Measurements from ENCODE around the gene TRPC4AP. TPM values are rescaled to one million over a fixed set of nuclear protein-coding genes. Genes with fewer than 3 reads are reported as not detected.
"Not testable (repeated sequence)": the region's sequence is repeated elsewhere in the genome, so short reads cannot be mapped to it uniquely, and the experiment has no call there.

Gene TRPC4AP
- total RNA-seq, 4 donors from 2014 or later, result 35.2 to 50.4 (median 47.2) TPM

DNA sequence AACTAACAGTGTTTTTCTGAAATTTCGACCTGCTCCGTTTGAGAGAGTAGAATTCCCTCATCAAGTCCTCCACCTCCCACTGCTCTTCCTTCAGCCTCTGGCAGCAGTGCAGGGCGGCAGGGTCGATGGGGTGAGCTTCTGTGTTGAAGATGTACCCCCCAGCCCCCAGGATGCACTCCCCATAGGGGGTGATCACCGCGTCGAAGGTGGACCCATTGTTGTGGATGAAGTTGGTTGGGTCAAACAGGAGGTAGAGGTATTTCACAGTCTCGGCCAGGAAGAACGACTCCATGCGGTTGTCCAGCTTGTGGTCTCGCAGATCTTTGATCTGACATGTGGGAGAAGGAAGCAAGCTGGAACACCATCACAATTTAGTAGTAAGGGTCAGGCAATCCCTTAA is 23.0 kb upstream of the TRPC4AP start:
- intact Hi-C loops (cut with DNase I), result no loop called here
- Histone ChIP-seq H3K4me3 (no peak overlapping the region), H3K27me3 (no peaks in the 10 kb centered on the region), H3K9me3 (no peaks in the 10 kb centered on the region), H3K27ac (peak overlapping the region in 1 of 4 donors; percentile 17), H3K36me3 (peaks cover 15 to 72% (median 22%) of the 10 kb centered on the region in 3 donors), H3K4me1 (no peaks in the 10 kb centered on the region)
- TF ChIP-seq POLR2A (IDR thresholded peaks at IDR 0.05), result no peak
- TF ChIP-seq, protein P1, sequence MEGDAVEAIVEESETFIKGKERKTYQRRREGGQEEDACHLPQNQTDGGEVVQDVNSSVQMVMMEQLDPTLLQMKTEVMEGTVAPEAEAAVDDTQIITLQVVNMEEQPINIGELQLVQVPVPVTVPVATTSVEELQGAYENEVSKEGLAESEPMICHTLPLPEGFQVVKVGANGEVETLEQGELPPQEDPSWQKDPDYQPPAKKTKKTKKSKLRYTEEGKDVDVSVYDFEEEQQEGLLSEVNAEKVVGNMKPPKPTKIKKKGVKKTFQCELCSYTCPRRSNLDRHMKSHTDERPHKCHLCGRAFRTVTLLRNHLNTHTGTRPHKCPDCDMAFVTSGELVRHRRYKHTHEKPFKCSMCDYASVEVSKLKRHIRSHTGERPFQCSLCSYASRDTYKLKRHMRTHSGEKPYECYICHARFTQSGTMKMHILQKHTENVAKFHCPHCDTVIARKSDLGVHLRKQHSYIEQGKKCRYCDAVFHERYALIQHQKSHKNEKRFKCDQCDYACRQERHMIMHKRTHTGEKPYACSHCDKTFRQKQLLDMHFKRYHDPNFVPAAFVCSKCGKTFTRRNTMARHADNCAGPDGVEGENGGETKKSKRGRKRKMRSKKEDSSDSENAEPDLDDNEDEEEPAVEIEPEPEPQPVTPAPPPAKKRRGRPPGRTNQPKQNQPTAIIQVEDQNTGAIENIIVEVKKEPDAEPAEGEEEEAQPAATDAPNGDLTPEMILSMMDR (IDR thresholded peaks at IDR 0.05), result no peak
- WGBS, 2 donors, result 83 to 95% methylated on average over 11 of the region's 11 CpGs
- DNase-seq, result no peak

DNA sequence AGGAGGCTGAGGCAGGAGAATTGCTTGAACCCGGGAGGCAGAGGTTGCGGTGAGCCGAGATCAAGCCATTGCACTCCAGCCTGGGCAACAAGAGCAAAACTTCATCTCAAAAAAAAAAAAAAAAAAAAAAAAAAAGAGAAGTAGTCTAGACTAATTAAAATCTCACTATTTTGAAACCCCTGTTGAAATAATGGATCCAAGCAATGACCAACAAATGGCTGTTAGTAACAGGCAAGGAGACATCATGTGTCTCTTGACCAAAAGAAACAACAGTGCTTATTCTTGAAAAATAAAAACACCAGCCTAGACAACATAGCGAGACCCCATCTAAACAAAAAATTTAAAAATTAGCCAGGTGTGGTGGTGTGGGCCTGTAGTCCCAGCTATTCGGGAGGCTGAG is 19.7 kb upstream of the TRPC4AP start:
- H3K27me3 ChIP-seq; H3K4me3 ChIP-seq; intact Hi-C loops (cut with DNase I); H3K4me1 ChIP-seq; DNase-seq; H3K27ac ChIP-seq; H3K9me3 ChIP-seq: not testable (repeated sequence)
- 83 to 86% methylated on average over 5 of the region's 5 CpGs for WGBS, 2 donors
- peaks cover 5 to 38% (median 10%) of the 10 kb centered on the region in 3 donors for H3K36me3 ChIP-seq

DNA sequence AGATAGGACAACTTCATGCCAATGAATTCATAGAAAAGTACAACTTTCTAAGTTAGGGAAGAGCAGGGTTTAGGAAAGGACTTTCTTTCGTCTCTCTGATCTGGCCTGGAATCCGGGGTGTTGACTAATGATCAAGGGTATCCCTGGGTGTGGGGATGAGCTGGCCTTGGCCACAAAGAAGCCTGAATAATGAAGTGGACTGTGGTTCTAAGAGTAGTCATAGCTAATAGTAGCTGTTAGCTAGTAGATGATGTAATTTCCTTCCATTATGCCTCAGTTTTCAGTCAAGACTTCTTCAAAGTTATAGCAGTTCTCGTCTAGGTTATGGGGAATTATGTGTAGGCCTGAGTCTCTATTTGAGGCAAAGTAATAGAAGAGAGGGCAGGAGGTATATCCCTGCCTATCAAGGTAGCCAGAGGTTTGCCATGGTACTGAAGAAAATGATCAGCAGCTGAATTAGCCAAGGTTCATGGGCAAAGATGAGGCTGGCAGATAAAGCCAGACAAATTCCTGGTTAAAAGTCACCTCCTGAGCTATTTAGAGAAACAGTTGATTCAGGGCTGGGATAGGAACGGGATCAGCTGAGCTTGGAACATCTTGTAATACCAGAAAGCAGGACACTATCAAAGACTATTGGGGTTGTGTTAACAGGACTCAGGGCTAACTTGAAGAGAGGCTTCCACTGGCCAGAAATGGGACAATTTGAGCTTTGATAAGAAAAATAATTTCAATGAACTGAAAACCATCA is 18.7 kb upstream of the TRPC4AP start:
- DNase-seq, result no peak
- no peak overlapping the region for H3K4me3 ChIP-seq
- WGBS, 2 donors, result 61 to 74% methylated on average over 4 of the region's 4 CpGs

DNA sequence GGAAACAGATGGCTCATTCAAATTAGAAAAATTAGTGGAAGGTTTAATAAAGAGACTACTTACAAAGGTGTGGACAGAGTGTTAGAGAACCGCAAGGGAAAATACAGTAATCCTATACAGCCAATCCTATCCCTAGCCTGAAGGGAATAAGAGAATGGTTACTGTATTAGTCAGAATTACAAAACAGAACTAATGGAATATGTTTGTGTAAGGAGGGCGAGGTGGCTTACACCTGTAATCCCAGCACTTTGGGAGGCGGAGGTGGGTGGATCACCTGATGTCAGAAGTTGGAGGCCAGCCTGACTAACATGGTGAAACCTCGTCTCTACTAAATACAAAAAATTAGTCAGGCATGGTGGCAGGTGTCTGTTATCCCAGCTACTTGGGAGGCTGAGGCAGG is 16.3 kb upstream of the TRPC4AP start:
- peaks cover 0 to 5% (median 0%) of the 10 kb centered on the region in 4 donors for H3K27me3 ChIP-seq
- DNase-seq, result no peak
- 52 to 66% methylated on average over 4 of the region's 4 CpGs for WGBS, 2 donors
- no peaks in the 10 kb centered on the region for H3K4me1 ChIP-seq
- no peak overlapping the region for H3K4me3 ChIP-seq
- no peaks in the 10 kb centered on the region for H3K9me3 ChIP-seq
- intact Hi-C loops (cut with DNase I), result no loop called here
- TF ChIP-seq, protein P1 (IDR thresholded peaks at IDR 0.05), result no peak
- no peak for TF ChIP-seq POLR2A (IDR thresholded peaks at IDR 0.05)
- H3K36me3 ChIP-seq, result peaks cover 0 to 5% (median 0%) of the 10 kb centered on the region in 3 donors
- H3K27ac ChIP-seq, result no peak overlapping the region

More for the DNA sequence above, 18.7 kb upstream of the TRPC4AP start:
- no peaks in the 10 kb centered on the region for H3K27me3 ChIP-seq
- intact Hi-C loops (cut with DNase I), result no loop called here
- no peaks in the 10 kb centered on the region for H3K9me3 ChIP-seq
- no peak overlapping the region for H3K27ac ChIP-seq
- TF ChIP-seq POLR2A (IDR thresholded peaks at IDR 0.05), result no peak
- TF ChIP-seq, protein P1 (IDR thresholded peaks at IDR 0.05), result no peak
- no peaks in the 10 kb centered on the region for H3K4me1 ChIP-seq
- peaks cover 5 to 29% (median 10%) of the 10 kb centered on the region in 3 donors for H3K36me3 ChIP-seq

DNA sequence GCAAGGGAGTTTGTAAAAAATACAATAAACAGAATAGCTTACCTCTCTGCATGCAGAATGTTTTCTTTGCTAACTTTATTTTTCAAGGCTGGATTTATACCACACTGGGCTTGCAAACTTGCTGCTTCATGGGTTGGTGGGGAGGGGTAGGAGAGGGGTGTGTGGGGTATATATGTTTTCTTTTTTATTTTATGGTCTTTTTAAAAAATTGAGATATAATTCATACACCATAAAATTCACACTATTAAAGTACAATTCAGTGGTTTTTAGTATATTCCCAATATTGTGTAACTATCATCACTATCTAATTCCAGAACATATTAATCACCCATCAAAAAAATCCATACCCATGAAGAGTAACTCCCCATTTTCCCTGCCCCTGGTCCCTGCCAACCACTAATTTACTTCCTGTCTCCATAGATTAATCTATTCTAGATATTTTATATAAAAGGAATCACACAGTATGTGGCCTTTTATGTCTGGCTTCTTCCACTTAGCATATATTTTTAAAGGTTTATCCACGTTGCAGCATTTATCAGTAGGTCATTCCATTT is 14.3 kb upstream of the TRPC4AP start:
- H3K27ac ChIP-seq, result no peak overlapping the region
- no peak for TF ChIP-seq POLR2A (IDR thresholded peaks at IDR 0.05)
- no peaks in the 10 kb centered on the region for H3K9me3 ChIP-seq
- DNase-seq, result no peak
- intact Hi-C loops (cut with DNase I), result no loop called here
- 88 to 96% methylated on average over 1 of the region's 1 CpG for WGBS, 2 donors
- no peaks in the 10 kb centered on the region for H3K36me3 ChIP-seq
- H3K4me3 ChIP-seq, result no peak overlapping the region
- H3K4me1 ChIP-seq, result no peaks in the 10 kb centered on the region
- peaks cover 0 to 5% (median 0%) of the 10 kb centered on the region in 4 donors for H3K27me3 ChIP-seq

DNA sequence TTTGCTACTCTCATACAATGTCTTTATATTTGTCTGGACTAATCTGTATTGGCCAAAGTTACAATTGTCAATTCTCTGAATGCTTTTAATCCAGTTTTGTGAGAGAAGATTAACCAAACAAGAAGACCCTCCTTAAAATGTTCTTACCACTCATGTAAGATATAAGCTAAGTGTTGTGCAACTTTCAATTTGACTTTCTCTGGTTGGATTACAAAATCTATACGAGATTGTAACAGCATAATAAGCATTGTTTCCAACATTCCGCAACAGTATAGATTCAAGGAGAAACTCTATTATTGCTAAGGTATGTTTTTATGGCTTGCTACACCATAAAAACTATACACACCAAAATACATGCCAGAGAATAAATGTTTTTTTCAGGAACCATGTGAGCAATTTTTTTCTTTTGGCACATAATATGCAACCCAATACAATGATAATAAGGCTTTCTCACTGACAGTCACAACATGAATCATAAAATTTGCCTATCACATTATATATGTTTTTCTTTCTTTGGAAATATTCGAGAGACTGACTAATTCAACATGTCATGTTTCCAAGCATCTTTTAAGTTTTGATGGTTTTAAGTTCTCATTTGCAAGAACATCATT is 12.2 kb upstream of the TRPC4AP start:
- WGBS, 2 donors, result 50 to 56% methylated on average over 3 of the region's 3 CpGs
- DNase-seq, result no peak
- no peaks in the 10 kb centered on the region for H3K4me1 ChIP-seq
- intact Hi-C loops (cut with DNase I), result no loop called here
- no peak overlapping the region for H3K4me3 ChIP-seq
- no peaks in the 10 kb centered on the region for H3K36me3 ChIP-seq
- H3K27ac ChIP-seq, result no peak overlapping the region
- H3K9me3 ChIP-seq, result no peaks in the 10 kb centered on the region
- TF ChIP-seq POLR2A (IDR thresholded peaks at IDR 0.05), result no peak
- TF ChIP-seq, protein P1 (IDR thresholded peaks at IDR 0.05), result no peak
- H3K27me3 ChIP-seq, result peaks cover 0 to 5% (median 0%) of the 10 kb centered on the region in 4 donors

Data from esophagus squamous epithelium (tissue), 5 donors.